B cell (primary cell): Measurements from ENCODE around the gene TRAPPC8.

Source experiments
- CTCF ChIP-seq: fragments of 200-600 bp; IDR thresholded peaks from one replicate; pipeline ENCODE4 v1.8.0; 2022; ENCODE audit warnings: antibody characterized with exemption, mild to moderate bottlenecking
- EZH2 ChIP-seq: IDR thresholded peaks from 2 replicates; pipeline ENCODE4 v1.6.1; 2012; ENCODE audit warnings: borderline replicate concordance, low read depth, mild to moderate bottlenecking, moderate library complexity, low read length; ENCODE audit not compliant: insufficient read depth, poor library complexity, severe bottlenecking

DNA sequence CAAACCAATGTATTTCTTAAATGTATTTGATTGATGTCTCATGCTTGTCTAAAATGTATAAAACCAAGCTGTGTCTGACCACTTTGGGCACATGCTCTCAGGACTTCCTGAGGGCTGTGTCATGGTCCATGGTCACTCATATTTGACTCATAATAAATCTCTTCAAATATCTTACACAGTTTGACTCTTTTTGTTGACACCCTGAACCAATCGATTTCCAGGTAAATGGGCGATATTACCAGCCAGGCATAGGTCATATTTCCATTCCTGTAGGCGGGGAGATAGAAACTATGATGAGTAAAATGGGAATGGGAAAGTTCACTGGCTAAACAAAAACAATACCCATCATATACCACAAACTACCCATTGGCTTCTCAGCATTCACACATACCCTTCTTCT lies 9.3 kb upstream of the TRAPPC8 start:
- TF ChIP-seq CTCF (no peak), EZH2 (no peak)
